Left hindlimb (tissue), 1 donor: ENCODE results near the gene NTRK3.
"Not testable (repeated sequence)": the region's sequence is repeated elsewhere in the genome, so short reads cannot be mapped to it uniquely, and the experiment has no call there.

ENCODE experiments used
- DNase-seq: peaks from one replicate; pipeline ENCODE4 v3.0.0-alpha.2; 2018

NTRK3 gene

GRCh38 chr15:88072133-88072532, 184.4 kb downstream of the NTRK3 start:
- not testable (repeated sequence) for DNase-seq

- no peak for DNase-seq
These were observed 185.4 kb downstream of the NTRK3 start for GRCh38 chr15:88071141-88071540.

GRCh38 chr15:88069561-88069960, 187.0 kb downstream of the NTRK3 start:
- DNase-seq, result no peak

- no peak for DNase-seq
These were observed 189.2 kb downstream of the NTRK3 start for GRCh38 chr15:88067331-88067685.

GRCh38 chr15:88066636-88067330, 189.8 kb downstream of the NTRK3 start:
- DNase-seq, result no peak

GRCh38 chr15:88061452-88061851, 195.1 kb downstream of the NTRK3 start:
- DNase-seq, result no peak

GRCh38 chr15:88060383-88060782, 196.2 kb downstream of the NTRK3 start:
- no peak for DNase-seq

GRCh38 chr15:88057836-88058235, 198.7 kb downstream of the NTRK3 start:
- DNase-seq, result no peak

DNA sequence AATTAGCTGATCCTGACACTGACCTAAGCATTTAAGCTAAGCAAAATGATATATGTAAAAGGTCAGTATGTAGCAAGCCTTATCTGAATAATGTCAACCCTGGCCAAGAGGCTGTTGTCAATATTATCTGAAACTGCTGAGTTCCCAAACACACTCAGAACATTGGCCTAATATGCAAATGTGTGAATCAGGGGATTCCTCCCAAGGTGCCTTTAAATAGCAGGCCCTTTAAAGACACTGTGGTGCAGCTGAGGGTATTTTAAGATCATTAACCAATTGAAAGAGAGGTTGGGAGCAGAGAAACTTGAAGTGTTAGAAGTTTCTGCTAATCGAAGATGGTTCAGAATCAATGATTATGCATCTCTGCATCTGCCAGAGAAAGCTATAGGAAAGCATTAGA, 207.0 kb downstream of the NTRK3 start:
- DNase-seq, result no peak

- no peak for DNase-seq
These were observed 207.8 kb downstream of the NTRK3 start for GRCh38 chr15:88048755-88049154.

GRCh38 chr15:88048237-88048636, 208.3 kb downstream of the NTRK3 start:
- DNase-seq, result no peak

DNA sequence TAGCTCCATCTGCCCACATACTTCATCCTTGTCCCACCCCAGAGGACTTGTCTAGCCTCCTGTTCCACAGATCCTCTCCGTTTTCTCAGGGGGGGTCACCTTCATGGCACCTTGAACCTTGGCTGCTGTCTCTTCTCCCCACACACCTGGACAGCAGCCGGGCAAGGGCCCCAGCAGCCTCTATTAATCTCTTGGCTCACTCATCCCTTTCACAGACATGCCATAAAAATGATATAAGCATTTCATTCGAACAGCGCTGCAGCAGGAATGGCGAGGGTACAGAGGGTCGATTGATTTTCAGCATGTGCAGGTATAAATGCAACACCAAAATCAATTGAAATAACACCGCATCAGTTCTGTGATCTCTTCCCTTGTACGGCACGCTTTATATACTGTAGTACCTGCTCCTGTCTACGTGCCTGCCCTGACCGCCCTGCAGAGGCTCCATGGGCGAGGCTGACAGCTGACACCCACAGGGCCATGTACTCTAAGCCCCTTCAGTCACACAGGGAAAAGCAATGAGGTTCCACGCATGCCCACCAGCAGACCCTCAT, 209.9 kb downstream of the NTRK3 start:
- DNase-seq, result no peak

- no peak for DNase-seq
These were observed 213.1 kb downstream of the NTRK3 start for GRCh38 chr15:88043396-88043795.

DNA sequence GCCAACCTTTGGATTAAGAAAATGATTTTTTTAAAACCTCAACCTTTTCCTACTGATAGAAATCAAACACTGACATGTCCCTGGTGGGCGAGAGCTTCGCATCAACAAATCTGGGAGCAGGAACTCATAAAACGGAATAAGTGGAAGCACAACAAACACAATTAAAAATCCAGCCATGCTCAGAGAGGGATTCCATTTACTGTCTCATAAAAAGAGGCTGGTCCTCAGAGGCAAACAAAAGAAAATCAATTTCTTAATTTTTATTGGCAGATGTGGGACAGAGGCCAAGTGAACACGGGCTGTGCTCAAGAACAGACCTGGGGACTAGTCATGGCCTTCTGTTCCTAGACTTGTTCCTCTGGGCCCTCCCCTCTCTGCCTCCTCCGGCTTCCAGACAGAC, 214.5 kb downstream of the NTRK3 start:
- DNase-seq, result no peak

- no peak for DNase-seq
These were observed 216.0 kb downstream of the NTRK3 start for GRCh38 chr15:88040516-88040915.

- no peak for DNase-seq
These were observed 218.3 kb downstream of the NTRK3 start for GRCh38 chr15:88038261-88038660.

GRCh38 chr15:88036154-88036839, 220.2 kb downstream of the NTRK3 start:
- no peak for DNase-seq

DNA sequence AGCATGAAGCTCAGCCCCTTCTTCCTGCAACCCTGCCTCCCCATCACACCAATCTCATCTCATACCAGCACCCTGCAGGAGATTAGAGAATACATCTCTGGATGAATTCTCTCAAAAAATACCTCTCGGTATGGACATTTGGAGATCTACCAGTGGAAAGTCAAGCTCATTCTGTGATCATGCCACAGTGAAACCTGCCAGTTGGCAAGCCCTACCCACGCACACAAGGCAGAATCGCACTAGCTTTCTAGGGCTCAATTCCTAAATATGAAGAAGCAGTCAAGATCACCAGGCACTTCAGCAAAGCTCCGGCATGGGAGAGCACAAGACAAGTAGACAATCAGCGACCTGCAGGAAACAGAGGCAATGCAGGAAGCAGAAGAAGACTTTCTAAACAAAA, 221.2 kb downstream of the NTRK3 start:
- DNase-seq, result no peak

DNA sequence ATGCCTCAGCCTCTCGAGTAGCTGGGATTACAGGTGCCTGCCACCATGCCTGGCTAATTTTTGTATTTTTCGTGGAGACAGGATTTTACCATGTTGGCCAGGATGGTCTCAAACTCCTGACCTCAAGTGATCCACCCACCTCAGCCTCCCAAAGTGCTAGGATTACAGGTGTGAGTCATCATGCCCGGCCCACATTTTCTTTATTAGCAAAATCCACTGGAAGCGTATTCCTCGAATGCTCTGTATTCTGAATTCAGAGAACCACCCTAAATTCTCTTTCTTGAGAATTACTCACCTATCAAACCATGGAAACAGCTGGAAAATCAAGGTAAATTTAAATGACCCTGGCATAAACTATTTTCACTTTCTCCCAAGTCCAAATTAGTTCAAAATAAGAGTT, 223.1 kb downstream of the NTRK3 start:
- not testable (repeated sequence) for DNase-seq

DNA sequence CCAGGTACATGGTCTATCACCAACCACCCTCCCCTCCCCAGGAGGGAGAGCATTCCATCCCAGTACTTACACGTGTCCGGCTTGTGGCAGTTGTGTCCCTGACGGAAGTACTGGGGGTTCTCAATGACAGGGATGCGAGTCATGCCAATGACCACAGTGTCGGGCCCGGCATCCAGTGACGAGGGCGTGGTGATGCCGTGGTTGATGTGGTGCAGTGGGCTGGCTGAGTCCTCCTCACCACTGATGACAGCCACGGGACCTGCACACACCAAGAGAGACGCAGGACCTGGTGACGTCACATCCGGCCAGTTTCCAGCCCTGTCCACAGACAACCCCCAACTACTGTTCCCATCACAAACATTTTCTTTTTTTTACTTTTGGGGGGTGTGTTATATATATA, 223.8 kb downstream of the NTRK3 start:
- DNase-seq, result no peak

DNA sequence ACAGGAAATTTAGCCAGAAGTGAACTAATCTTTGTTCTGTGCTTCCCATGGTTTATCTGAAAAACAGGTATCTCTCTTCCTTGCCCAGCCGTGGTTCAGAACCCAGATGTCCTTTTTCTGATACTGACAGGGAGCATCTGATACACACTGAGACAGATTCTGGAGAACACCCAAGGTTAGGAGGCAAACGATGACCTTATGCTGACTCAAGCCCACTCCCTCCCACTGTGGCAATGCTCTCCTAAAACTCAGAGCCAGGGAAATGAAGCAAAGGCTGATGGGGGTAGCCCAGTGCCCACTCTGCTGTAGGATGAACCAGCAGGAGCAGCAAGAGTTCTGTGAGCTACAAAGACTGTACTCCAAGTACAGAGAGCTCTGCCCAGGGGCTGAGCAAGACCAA, 225.1 kb downstream of the NTRK3 start:
- no peak for DNase-seq

DNA sequence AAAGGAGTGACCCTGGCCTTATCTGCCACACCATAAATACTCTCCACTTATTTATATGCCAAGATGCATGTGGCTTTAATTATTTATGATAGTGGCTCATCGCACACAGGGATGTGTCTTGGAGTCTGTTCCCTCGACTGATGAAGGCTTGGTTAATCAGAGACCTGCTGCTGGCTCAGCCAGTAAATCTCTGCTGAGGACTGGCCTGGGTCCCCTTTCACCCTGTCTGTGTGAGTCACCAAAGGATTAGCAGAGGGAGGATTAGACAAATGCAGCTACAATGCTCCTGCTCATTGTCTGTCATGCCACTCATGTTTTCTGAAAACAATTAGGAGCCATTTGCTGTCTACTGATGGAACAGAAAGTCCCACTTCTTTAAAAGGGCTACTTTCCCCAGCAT, 226.8 kb downstream of the NTRK3 start:
- no peak for DNase-seq

DNA sequence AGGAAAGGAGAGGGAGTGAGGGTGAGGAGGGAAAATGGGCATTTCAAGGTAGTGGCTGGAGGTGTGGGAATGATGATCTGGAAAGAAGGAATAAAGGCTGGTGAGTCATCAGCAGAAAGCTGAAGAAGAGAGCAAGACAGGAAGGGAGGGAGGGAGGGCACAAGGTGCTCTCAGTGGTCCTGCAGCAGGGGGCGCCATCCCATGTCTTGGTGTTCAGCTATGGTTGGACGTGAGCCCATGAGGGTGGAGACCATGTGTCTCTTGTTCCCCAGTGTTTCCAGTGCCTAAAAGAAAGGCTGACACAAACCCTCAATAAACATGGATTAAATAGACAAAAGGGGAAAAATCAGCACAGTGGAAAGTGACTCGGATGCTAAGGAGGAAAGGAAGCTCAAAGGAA, 228.5 kb downstream of the NTRK3 start:
- DNase-seq, result no peak

GRCh38 chr15:88023914-88024313, 232.6 kb downstream of the NTRK3 start:
- no peak for DNase-seq

DNA sequence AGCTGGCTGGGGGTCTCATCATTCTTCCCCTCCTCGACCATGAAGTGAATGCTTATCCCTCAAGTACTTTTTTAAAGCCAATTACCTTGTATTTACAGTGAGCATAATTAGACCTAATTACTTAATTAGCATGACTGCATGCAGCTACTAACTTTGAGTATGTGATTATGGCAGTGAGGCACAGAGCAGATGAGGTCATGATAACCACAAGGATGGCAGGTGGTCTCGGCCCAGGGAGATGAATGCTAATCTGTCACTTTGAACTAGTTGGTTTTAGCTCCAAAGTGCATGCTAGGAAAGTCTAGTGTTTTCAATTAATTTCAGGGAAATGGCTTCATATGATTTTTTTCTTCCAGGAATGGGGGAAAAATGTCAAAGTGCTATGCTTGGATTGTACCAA, 233.8 kb downstream of the NTRK3 start:
- DNase-seq, result no peak
